HEK293 (cell line): ENCODE data around the gene MSMO1.

Experiments
- EGR2 ChIP-seq: fragments of 450-650 bp; formaldehyde crosslinking; IDR thresholded peaks from 2 replicates; pipeline ENCODE4 v1.5.1; 2016; ENCODE audit warnings: low read depth, missing biosample characterization, missing genetic modification characterization
- GLIS2 ChIP-seq: fragments of 450-650 bp; formaldehyde crosslinking; IDR thresholded peaks from 2 replicates; pipeline ENCODE4 v1.5.1; 2016; ENCODE audit warnings: missing biosample characterization, missing genetic modification characterization
- KLF7 ChIP-seq: fragments of 450-650 bp; formaldehyde crosslinking; IDR thresholded peaks from 2 replicates; pipeline ENCODE4 v1.5.1; 2016; ENCODE audit warnings: missing biosample characterization, missing genetic modification characterization, borderline replicate concordance
- KLF8 ChIP-seq: fragments of 450-650 bp; formaldehyde crosslinking; IDR thresholded peaks from 2 replicates; pipeline ENCODE4 v1.5.1; 2016; ENCODE audit warnings: missing biosample characterization, missing genetic modification characterization
- PRDM1 ChIP-seq: fragments of 450-650 bp; formaldehyde crosslinking; IDR thresholded peaks from 2 replicates; pipeline ENCODE4; 2016; ENCODE audit warnings: missing biosample characterization, missing genetic modification characterization
- PRDM2 ChIP-seq: fragments of 450-650 bp; formaldehyde crosslinking; IDR thresholded peaks from 2 replicates; pipeline ENCODE4 v1.5.1; 2016; ENCODE audit warnings: missing biosample characterization, missing genetic modification characterization, borderline replicate concordance
- PRDM4 ChIP-seq: fragments of 450-650 bp; formaldehyde crosslinking; IDR thresholded peaks from 2 replicates; pipeline ENCODE4 v1.5.1; 2017; ENCODE audit warnings: missing biosample characterization, missing genetic modification characterization
- SP2 ChIP-seq: fragments of 450-650 bp; formaldehyde crosslinking; IDR thresholded peaks from 2 replicates; pipeline ENCODE4 v1.5.1; 2016; ENCODE audit warnings: missing biosample characterization, missing genetic modification characterization
- SP3 ChIP-seq: fragments of 450-650 bp; formaldehyde crosslinking; IDR thresholded peaks from 2 replicates; pipeline ENCODE4 v1.5.1; 2016; ENCODE audit warnings: missing biosample characterization, missing genetic modification characterization
- SP7 ChIP-seq: fragments of 450-650 bp; formaldehyde crosslinking; IDR thresholded peaks from 2 replicates; pipeline ENCODE4 v1.5.1; 2016; ENCODE audit warnings: missing biosample characterization, missing genetic modification characterization
- ZFP37 ChIP-seq: fragments of 450-650 bp; formaldehyde crosslinking; IDR thresholded peaks from 2 replicates; pipeline ENCODE4 v1.5.1; 2016; ENCODE audit warnings: missing biosample characterization, missing genetic modification characterization
- ZFP69B ChIP-seq: fragments of 450-650 bp; formaldehyde crosslinking; IDR thresholded peaks from 2 replicates; pipeline ENCODE4 v1.5.1; 2016; ENCODE audit warnings: missing biosample characterization, missing genetic modification characterization
- ZNF132 ChIP-seq: fragments of 450-650 bp; formaldehyde crosslinking; IDR thresholded peaks from 2 replicates; pipeline ENCODE4 v1.5.1; 2017; ENCODE audit warnings: missing biosample characterization, missing genetic modification characterization, borderline replicate concordance
- ZNF341 ChIP-seq: fragments of 450-650 bp; formaldehyde crosslinking; IDR thresholded peaks from 2 replicates; pipeline ENCODE4; 2016; ENCODE audit warnings: low read depth, missing biosample characterization, missing genetic modification characterization
- ZNF510 ChIP-seq: fragments of 450-650 bp; formaldehyde crosslinking; IDR thresholded peaks from 2 replicates; pipeline ENCODE4 v1.5.1; 2018; ENCODE audit warnings: mild to moderate bottlenecking, missing genetic modification characterization, missing biosample characterization; ENCODE audit not compliant: insufficient replicate concordance
- ZNF610 ChIP-seq: fragments of 450-650 bp; formaldehyde crosslinking; IDR thresholded peaks from 2 replicates; pipeline ENCODE4 v1.5.1; 2016; ENCODE audit warnings: missing biosample characterization, missing genetic modification characterization, borderline replicate concordance
- ZNF692 ChIP-seq: fragments of 450-650 bp; formaldehyde crosslinking; IDR thresholded peaks from 2 replicates; pipeline ENCODE4 v1.5.1; 2016; ENCODE audit warnings: missing biosample characterization, missing genetic modification characterization
- ZNF792 ChIP-seq: fragments of 450-650 bp; formaldehyde crosslinking; IDR thresholded peaks from 2 replicates; pipeline ENCODE4 v1.5.1; 2016; ENCODE audit warnings: missing biosample characterization, missing genetic modification characterization
- TF ChIP-seq, protein P1 (sequence below): fragments of 450-650 bp; formaldehyde crosslinking; IDR thresholded peaks from 2 replicates; pipeline ENCODE4 v1.5.1; 2016; ENCODE audit warnings: missing biosample characterization, missing genetic modification characterization
- TF ChIP-seq, protein P2 (sequence below): fragments of 450-650 bp; formaldehyde crosslinking; optimal IDR thresholded peaks from 2 replicates; pipeline ENCODE3; 2016; ENCODE audit warnings: missing biosample characterization, mild to moderate bottlenecking, missing genetic modification characterization

The MSMO1 gene

DNA sequence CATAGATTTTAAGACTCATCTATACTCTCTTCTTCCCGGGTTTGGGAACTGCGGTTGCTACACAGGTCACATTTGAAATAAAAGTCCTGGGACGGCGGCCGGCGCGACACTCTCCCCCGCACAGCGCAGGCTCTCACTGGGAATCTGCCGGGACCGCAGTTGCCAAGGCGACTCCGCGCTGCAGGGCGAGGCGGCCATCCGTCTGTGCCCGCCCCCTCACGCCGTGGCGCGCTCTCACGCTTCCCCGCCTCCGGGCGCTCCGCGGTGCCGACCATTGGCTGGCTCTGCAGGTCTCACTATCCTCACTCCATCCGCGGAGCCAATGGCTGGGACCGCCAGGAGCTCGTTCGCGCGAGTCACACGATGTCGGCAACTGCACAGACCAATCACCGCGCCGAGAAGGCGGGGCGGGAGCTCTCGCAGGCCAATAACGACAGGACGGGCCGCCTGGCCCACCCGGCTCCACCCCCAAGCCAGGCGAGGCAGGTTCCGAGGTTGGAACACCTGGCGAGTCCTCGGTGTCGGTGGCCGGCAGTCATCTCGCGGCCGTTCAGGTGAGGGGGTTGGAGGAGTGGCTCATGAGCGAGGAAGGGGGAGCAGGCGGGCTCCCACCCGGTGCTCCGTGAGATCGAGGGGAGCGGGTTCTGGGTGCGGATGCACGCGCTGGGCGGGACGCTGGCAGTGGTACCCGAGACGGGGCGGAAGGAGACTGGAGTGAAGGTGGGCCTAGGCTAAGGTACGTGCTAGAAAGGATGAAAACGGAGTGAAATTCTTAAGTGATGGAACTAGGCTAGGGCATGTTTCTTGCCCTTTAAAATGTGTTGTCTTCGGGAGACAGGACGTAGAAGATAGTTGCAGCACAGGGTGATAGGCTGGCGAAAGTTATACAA lies at the start of gene MSMO1 (continued):
- no peak for TF ChIP-seq PRDM2 (tag by site-specific recombination)
- TF ChIP-seq ZFP37 (tag by site-specific recombination): peak; percentile 51; the same call in 1 of the 2 replicates
- no peak for TF ChIP-seq ZFP69B
- TF ChIP-seq PRDM4 (tag by site-specific recombination): no peak
- peak; percentile 87 for TF ChIP-seq PRDM1 (tag by site-specific recombination)
- no peak for TF ChIP-seq ZNF132 (tag by site-specific recombination)
- peak; percentile 34 for TF ChIP-seq SP7 (tag by site-specific recombination)
- TF ChIP-seq SP2 (tag by site-specific recombination): peak; percentile 99
- TF ChIP-seq ZNF692 (tag by site-specific recombination): peak; percentile 32; the same call in 1 of the 2 replicates
- TF ChIP-seq, protein P1, sequence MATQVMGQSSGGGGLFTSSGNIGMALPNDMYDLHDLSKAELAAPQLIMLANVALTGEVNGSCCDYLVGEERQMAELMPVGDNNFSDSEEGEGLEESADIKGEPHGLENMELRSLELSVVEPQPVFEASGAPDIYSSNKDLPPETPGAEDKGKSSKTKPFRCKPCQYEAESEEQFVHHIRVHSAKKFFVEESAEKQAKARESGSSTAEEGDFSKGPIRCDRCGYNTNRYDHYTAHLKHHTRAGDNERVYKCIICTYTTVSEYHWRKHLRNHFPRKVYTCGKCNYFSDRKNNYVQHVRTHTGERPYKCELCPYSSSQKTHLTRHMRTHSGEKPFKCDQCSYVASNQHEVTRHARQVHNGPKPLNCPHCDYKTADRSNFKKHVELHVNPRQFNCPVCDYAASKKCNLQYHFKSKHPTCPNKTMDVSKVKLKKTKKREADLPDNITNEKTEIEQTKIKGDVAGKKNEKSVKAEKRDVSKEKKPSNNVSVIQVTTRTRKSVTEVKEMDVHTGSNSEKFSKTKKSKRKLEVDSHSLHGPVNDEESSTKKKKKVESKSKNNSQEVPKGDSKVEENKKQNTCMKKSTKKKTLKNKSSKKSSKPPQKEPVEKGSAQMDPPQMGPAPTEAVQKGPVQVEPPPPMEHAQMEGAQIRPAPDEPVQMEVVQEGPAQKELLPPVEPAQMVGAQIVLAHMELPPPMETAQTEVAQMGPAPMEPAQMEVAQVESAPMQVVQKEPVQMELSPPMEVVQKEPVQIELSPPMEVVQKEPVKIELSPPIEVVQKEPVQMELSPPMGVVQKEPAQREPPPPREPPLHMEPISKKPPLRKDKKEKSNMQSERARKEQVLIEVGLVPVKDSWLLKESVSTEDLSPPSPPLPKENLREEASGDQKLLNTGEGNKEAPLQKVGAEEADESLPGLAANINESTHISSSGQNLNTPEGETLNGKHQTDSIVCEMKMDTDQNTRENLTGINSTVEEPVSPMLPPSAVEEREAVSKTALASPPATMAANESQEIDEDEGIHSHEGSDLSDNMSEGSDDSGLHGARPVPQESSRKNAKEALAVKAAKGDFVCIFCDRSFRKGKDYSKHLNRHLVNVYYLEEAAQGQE: 0 out of 2 replicates have a peak, but pooled peaks have one; percentile 21
- 0 out of 2 replicates have a peak, but pooled peaks have one; percentile 17 for TF ChIP-seq ZNF610 (tag by site-specific recombination)
- peak; percentile 53; the same call in 1 of the 2 replicates for TF ChIP-seq KLF8 (tag by site-specific recombination)
- TF ChIP-seq ZNF341 (tag by site-specific recombination): 0 out of 2 replicates have a peak, but pooled peaks have one; percentile 7
- TF ChIP-seq, protein P2, sequence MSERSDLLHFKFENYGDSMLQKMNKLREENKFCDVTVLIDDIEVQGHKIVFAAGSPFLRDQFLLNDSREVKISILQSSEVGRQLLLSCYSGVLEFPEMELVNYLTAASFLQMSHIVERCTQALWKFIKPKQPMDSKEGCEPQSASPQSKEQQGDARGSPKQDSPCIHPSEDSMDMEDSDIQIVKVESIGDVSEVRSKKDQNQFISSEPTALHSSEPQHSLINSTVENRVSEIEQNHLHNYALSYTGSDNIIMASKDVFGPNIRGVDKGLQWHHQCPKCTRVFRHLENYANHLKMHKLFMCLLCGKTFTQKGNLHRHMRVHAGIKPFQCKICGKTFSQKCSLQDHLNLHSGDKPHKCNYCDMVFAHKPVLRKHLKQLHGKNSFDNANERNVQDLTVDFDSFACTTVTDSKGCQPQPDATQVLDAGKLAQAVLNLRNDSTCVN (tag by site-specific recombination): peak; percentile 87
- TF ChIP-seq SP3 (tag by site-specific recombination): peak; percentile 87
- TF ChIP-seq EGR2: peak; percentile 30; the same call in 1 of the 2 replicates
- TF ChIP-seq ZNF510: no peak
- TF ChIP-seq GLIS2 (tag by site-specific recombination): peak; percentile 85
- TF ChIP-seq KLF7 (tag by site-specific recombination): peak; percentile 20; the same call in 1 of the 2 replicates
- no peak for TF ChIP-seq ZNF792 (tag by site-specific recombination)
